B cell (primary cell): ENCODE data around the gene KLHL13. TPM values are rescaled to one million over a fixed set of nuclear protein-coding genes. Genes with fewer than 3 reads are reported as not detected.

Source experiments
- ATAC-seq: fragments of 200-7000 bp; cut with Tn5 transposase; one replicate; pipeline ENCODE4 v1.10.0; 2021; ENCODE audit warnings: low read depth, mild to moderate bottlenecking, moderate number of reproducible peaks, moderate library complexity
- CTCF ChIA-PET: fragments of 350-600 bp; sonication (Branson Sonifier 250); formaldehyde crosslinking; loops from one replicate; lab custom pipeline; 2021; ENCODE audit warnings: antibody characterized with exemption, inconsistent platforms; lab: Charles Lee
- POLR2A ChIA-PET: fragments of 350-600 bp; sonication (Branson Sonifier 250); formaldehyde crosslinking; loops from one replicate; lab custom pipeline; 2021; ENCODE audit warnings: antibody characterized with exemption; lab: Charles Lee
- DNase-seq: peaks from one replicate; pipeline ENCODE4 v3.0.0; 2013
- H2AFZ ChIP-seq: 2 replicates; pipeline ENCODE4 v1.6.1; 2012; ENCODE audit warnings: mild to moderate bottlenecking, low read depth, low read length; ENCODE audit not compliant: insufficient read depth, poor library complexity, severe bottlenecking
- H3K27ac ChIP-seq, 2 donors: 1 replicate in 1 of 2; 2 replicates in 1 of 2; pipeline ENCODE4 v1.5.1; 2012 to 2013; ENCODE audit warnings: low read length in 2 of 2, mild to moderate bottlenecking in 2 of 2, moderate library complexity in 1 of 2
- H3K27me3 ChIP-seq, 4 experiments: fragments of 200-600 bp in 1 of 4; sonication (generic) in 1 of 4; replicated peaks in 1 of 4; 1 replicate in 2 of 4; 2 replicates in 2 of 4; pipeline versions ENCODE4 v1.6.1 to v1.7.0; 2013 to 2016; ENCODE audit warnings: low read length in 3 of 4, mild to moderate bottlenecking in 2 of 4, mixed read lengths in 1 of 4, moderate library complexity in 1 of 4; ENCODE audit not compliant: insufficient read depth in 4 of 4, control insufficient read depth in 3 of 4; ENCODE audit errors: control extremely low read depth in 1 of 4
- H3K36me3 ChIP-seq, 2 experiments: replicated peaks in 1 of 2; 1 replicate in 1 of 2; 2 replicates in 1 of 2; pipeline versions ENCODE4 v1.6.1 to v1.7.1; 2013; ENCODE audit warnings: low read length in 1 of 2; ENCODE audit not compliant: insufficient read depth in 2 of 2, control insufficient read depth in 1 of 2; ENCODE audit errors: control extremely low read depth in 1 of 2, extremely low read depth in 1 of 2
- H3K4me1 ChIP-seq, 2 donors: fragments of 200-600 bp in 1 of 2; sonication (generic) in 1 of 2; 1 replicate in 1 of 2; 2 replicates in 1 of 2; pipeline versions ENCODE4 v1.5.1 to v1.6.1; 2013 to 2017; ENCODE audit warnings: low read length in 2 of 2; ENCODE audit not compliant: control insufficient read depth in 2 of 2, insufficient read depth in 2 of 2
- H3K4me2 ChIP-seq: replicated peaks from 2 replicates; pipeline ENCODE3; 2012; ENCODE audit warnings: mild to moderate bottlenecking, low read depth, low read length; ENCODE audit not compliant: poor library complexity, severe bottlenecking
- H3K4me3 ChIP-seq, 5 experiments: fragments of 200-600 bp in 1 of 5; sonication (generic) in 1 of 5; 1 replicate in 3 of 5; 2 replicates in 2 of 5; pipeline versions ENCODE4 v1.5.1 to v1.7.0; 2011 to 2016; ENCODE audit warnings: low read length in 4 of 5, mild to moderate bottlenecking in 4 of 5, low read depth in 2 of 5, control low read depth in 1 of 5, moderate library complexity in 1 of 5; ENCODE audit not compliant: insufficient read depth in 1 of 5; ENCODE audit errors: control extremely low read depth in 1 of 5, extremely low read depth in 1 of 5
- H3K79me2 ChIP-seq: fragments of 200-600 bp; sonication (generic); one replicate; pipeline ENCODE4 v1.6.0; 2016; ENCODE audit warnings: low read length; ENCODE audit not compliant: control insufficient read depth, insufficient read depth
- H3K9ac ChIP-seq: fragments of 200-600 bp; sonication (generic); 2 replicates; pipeline ENCODE4 v1.6.1; 2017; ENCODE audit warnings: mild to moderate bottlenecking, low read length, moderate library complexity
- H3K9me3 ChIP-seq, 3 donors: one replicate each; pipeline versions ENCODE4 v1.6.1 to v1.7.1; 2013; ENCODE audit warnings: low read length in 2 of 3; ENCODE audit not compliant: control insufficient read depth in 2 of 3, insufficient read depth in 1 of 3; ENCODE audit errors: control extremely low read depth in 1 of 3
- H4K20me1 ChIP-seq: 2 replicates; pipeline ENCODE4 v1.6.0; 2012; ENCODE audit warnings: mild to moderate bottlenecking, low read length; ENCODE audit not compliant: insufficient read depth, control insufficient read depth, poor library complexity, severe bottlenecking
- H3K27ac Mint-ChIP-seq: one replicate; pipeline ENCODE4 v1.8.0; 2021; ENCODE audit warnings: mixed read lengths
- H3K27me3 Mint-ChIP-seq: one replicate; pipeline ENCODE4 v1.8.0; 2021; ENCODE audit warnings: mixed read lengths
- H3K4me1 Mint-ChIP-seq: one replicate; pipeline ENCODE4 v1.8.0; 2021; ENCODE audit warnings: mixed read lengths
- H3K4me3 Mint-ChIP-seq: one replicate; pipeline ENCODE4 v1.8.0; 2021; ENCODE audit warnings: mixed read lengths
- H3K9me3 Mint-ChIP-seq: one replicate; pipeline ENCODE4 v1.8.0; 2022; ENCODE audit warnings: mixed read lengths; ENCODE audit not compliant: insufficient read depth
- EZH2 ChIP-seq: IDR thresholded peaks from 2 replicates; pipeline ENCODE4 v1.6.1; 2012; ENCODE audit warnings: borderline replicate concordance, low read depth, mild to moderate bottlenecking, moderate library complexity, low read length; ENCODE audit not compliant: insufficient read depth, poor library complexity, severe bottlenecking
- WGBS: methylation state at CpG from one replicate; pipeline ENCODE4 v1.1.5; 2013; ENCODE audit warnings: missing lambda C conversion rate; ENCODE audit not compliant: insufficient coverage; 5-methylcytosine and 5-hydroxymethylcytosine counted together
- intact Hi-C: fragments of 100-400 bp; cut with micrococcal nuclease; formaldehyde crosslinking; loops from one replicate; pipeline ENCODE4 v1.10.0; 2022
- polyA plus RNA-seq: library from polyadenylated mRNA; depleted of rRNA; stranded (reverse); fragments of >200 nt; gene quantifications from 2 replicates; pipeline ENCODE4 v1.2.3, GENCODE V29; 2012
- total RNA-seq, 2 donors: library from RNA; stranded (reverse); fragments of 120-200 nt in 1 of 2; gene quantifications; 1 replicate in 1 of 2; 2 replicates in 1 of 2; pipeline versions ENCODE4 v1.2.3 to v1.2.4, GENCODE V29; 2013 to 2022
- TF ChIP-seq, protein P1 (sequence below): fragments of 200-600 bp; IDR thresholded peaks from one replicate; pipeline ENCODE4 v1.8.0; 2022; ENCODE audit warnings: antibody characterized with exemption, mild to moderate bottlenecking

KLHL13 gene
- total and polyA plus RNA-seq, 2 donors (not counting 1 experiment from before 2014, with no cell fraction given) = 0.04 TPM; not detected in 1

GRCh38 chrX:118129681-118130080 is 13.1 kb upstream of the KLHL13 start:
- Histone ChIP-seq H3K79me2 (no peaks in the 10 kb centered on the region), H3K27me3 (no peaks in the 10 kb centered on the region), H3K27ac (no peak overlapping the region), H3K9me3 (no peaks in the 10 kb centered on the region), H3K4me2 (no peak overlapping the region), H4K20me1 (no peaks in the 10 kb centered on the region), H3K4me3 (no peak overlapping the region), H3K9ac (no peak overlapping the region), H3K36me3 (no peaks in the 10 kb centered on the region), H2AFZ (no peak overlapping the region), H3K4me1 (no peaks in the 10 kb centered on the region)
- H3K4me3 Mint-ChIP-seq = no peak overlapping the region
- CTCF ChIA-PET = no interaction called here
- ATAC-seq (no peak), DNase-seq (no peak)
- intact Hi-C loops = no loop called here
- TF ChIP-seq, protein P1, sequence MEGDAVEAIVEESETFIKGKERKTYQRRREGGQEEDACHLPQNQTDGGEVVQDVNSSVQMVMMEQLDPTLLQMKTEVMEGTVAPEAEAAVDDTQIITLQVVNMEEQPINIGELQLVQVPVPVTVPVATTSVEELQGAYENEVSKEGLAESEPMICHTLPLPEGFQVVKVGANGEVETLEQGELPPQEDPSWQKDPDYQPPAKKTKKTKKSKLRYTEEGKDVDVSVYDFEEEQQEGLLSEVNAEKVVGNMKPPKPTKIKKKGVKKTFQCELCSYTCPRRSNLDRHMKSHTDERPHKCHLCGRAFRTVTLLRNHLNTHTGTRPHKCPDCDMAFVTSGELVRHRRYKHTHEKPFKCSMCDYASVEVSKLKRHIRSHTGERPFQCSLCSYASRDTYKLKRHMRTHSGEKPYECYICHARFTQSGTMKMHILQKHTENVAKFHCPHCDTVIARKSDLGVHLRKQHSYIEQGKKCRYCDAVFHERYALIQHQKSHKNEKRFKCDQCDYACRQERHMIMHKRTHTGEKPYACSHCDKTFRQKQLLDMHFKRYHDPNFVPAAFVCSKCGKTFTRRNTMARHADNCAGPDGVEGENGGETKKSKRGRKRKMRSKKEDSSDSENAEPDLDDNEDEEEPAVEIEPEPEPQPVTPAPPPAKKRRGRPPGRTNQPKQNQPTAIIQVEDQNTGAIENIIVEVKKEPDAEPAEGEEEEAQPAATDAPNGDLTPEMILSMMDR = no peak
- TF ChIP-seq EZH2 = no peak
- no peak overlapping the region for H3K27ac Mint-ChIP-seq
- H3K27me3 Mint-ChIP-seq = peaks cover 4% of the 10 kb centered on the region
- POLR2A ChIA-PET = no interaction called here
- H3K4me1 Mint-ChIP-seq = no peaks in the 10 kb centered on the region
- no peaks in the 10 kb centered on the region for H3K9me3 Mint-ChIP-seq

DNA sequence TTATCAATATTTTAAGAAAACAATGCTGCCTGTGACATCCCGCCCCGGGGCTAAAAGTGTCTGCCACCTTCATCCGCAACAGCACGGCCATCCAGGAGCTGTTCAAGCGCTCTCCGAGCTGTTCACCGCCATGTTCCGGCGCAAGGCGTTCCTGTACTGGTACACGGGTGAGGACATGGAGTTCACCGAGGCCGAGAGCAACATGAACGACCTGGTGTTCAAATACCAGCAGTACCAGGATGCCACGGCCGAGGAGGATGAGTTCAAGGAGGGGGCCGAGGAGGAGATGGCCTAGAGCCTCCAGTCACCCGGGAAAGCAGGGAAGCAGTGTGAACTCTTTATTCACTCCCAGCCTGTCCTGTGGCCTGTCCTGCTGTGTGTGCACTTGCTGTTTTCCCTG is 12.1 kb upstream of the KLHL13 start:
- no peak overlapping the region for H2AFZ ChIP-seq
- TF ChIP-seq, protein P1 = no peak
- no peak for TF ChIP-seq EZH2
- ChIA-PET POLR2A (no interaction called here), CTCF (no interaction called here)
- no peaks in the 10 kb centered on the region for H3K9me3 ChIP-seq
- H3K27me3 Mint-ChIP-seq = peaks cover 4% of the 10 kb centered on the region
- no peak overlapping the region for H3K27ac ChIP-seq
- no peaks in the 10 kb centered on the region for H3K4me1 ChIP-seq
- DNase-seq (no peak), ATAC-seq (no peak)
- H3K4me3 ChIP-seq = no peak overlapping the region
- H3K4me1 Mint-ChIP-seq = no peaks in the 10 kb centered on the region
- no peaks in the 10 kb centered on the region for H3K9me3 Mint-ChIP-seq
- intact Hi-C loops = no loop called here
- no peak overlapping the region for H3K4me2 ChIP-seq
- no peaks in the 10 kb centered on the region for H4K20me1 ChIP-seq
- H3K27me3 ChIP-seq = no peaks in the 10 kb centered on the region
- H3K27ac Mint-ChIP-seq = no peak overlapping the region
- H3K36me3 ChIP-seq = no peaks in the 10 kb centered on the region
- H3K9ac ChIP-seq = no peak overlapping the region
- H3K79me2 ChIP-seq = no peaks in the 10 kb centered on the region
- H3K4me3 Mint-ChIP-seq = no peak overlapping the region
- 92% methylated on average over 10 of the region's 18 CpGs for WGBS
